PC-9 (cell line): ENCODE measurements around the gene DNM3. TPM values are rescaled to one million over a fixed set of nuclear protein-coding genes. Genes with fewer than 3 reads are reported as not detected.
A peak's percentile ranks its signal among the peaks of the same experiment; 100 is the strongest.

Experiments
- BruUV-seq: library from RNA; stranded (reverse); fragments of 400-500 nt; replicated peaks from 2 replicates; lab custom pipeline; 2021; lab: Mats Ljungman, UMichigan
- CTCF ChIA-PET: fragments of 300-600 bp; sonication (Branson Sonifier 250); formaldehyde crosslinking; loops from one replicate; lab custom pipeline; 2022; ENCODE audit warnings: antibody characterized with exemption; lab: Charles Lee
- POLR2A ChIA-PET: fragments of 300-600 bp; sonication (Branson Sonifier 250); formaldehyde crosslinking; loops from one replicate; lab custom pipeline; 2022; ENCODE audit warnings: antibody characterized with exemption; ENCODE audit not compliant: unreplicated experiment; lab: Charles Lee
- DNase-seq, 2 experiments: peaks; one replicate each; pipeline versions ENCODE4 v3.0.0 to v3.0.0-alpha.2; 2015 to 2022; ENCODE audit warnings: mixed read lengths in 1 of 2
- H2AFZ ChIP-seq: fragments of 200-600 bp; sonication (generic); 2 replicates; pipeline ENCODE4 v1.8.1; 2017; ENCODE audit warnings: antibody characterized with exemption
- H3F3A ChIP-seq: fragments of 200-600 bp; sonication (generic); 2 replicates; pipeline ENCODE4 v1.8.1; 2017; ENCODE audit warnings: antibody characterized with exemption, mild to moderate bottlenecking, low read depth; ENCODE audit not compliant: insufficient read depth
- H3K27ac ChIP-seq: fragments of 200-600 bp; sonication (generic); 2 replicates; pipeline ENCODE4 v1.6.1; 2016; ENCODE audit warnings: mixed run types
- H3K27me3 ChIP-seq: fragments of 200-600 bp; sonication (generic); 2 replicates; pipeline ENCODE4 v1.6.1; 2016; ENCODE audit warnings: low read depth, mixed run types; ENCODE audit not compliant: insufficient read depth
- H3K36me3 ChIP-seq: fragments of 200-600 bp; sonication (generic); 2 replicates; pipeline ENCODE4 v1.6.1; 2016; ENCODE audit warnings: low read depth, mixed run types
- H3K4me1 ChIP-seq: fragments of 200-600 bp; sonication (generic); replicated peaks from 2 replicates; pipeline ENCODE4 v1.6.1; 2016; ENCODE audit warnings: mixed run types; ENCODE audit not compliant: insufficient read depth
- H3K4me2 ChIP-seq: fragments of 200-600 bp; sonication (generic); 2 replicates; pipeline ENCODE4 v1.6.1; 2017; ENCODE audit warnings: mixed run types
- H3K4me3 ChIP-seq: fragments of 200-600 bp; sonication (generic); 2 replicates; pipeline ENCODE4 v1.6.1; 2016; ENCODE audit warnings: mixed run types
- H3K79me2 ChIP-seq: fragments of 200-600 bp; sonication (generic); 2 replicates; pipeline ENCODE4 v1.6.1; 2017; ENCODE audit warnings: low read depth, mixed run types
- H3K9me2 ChIP-seq: fragments of 200-600 bp; sonication (generic); 2 replicates; pipeline ENCODE4 v1.8.1; 2017; ENCODE audit warnings: mild to moderate bottlenecking; ENCODE audit not compliant: insufficient read depth
- H3K9me3 ChIP-seq: fragments of 200-600 bp; sonication (generic); 2 replicates; pipeline ENCODE4 v1.8.1; 2016; ENCODE audit warnings: low read depth; ENCODE audit not compliant: insufficient read depth
- H4K20me1 ChIP-seq: fragments of 200-600 bp; sonication (generic); 2 replicates; pipeline ENCODE4 v1.8.1; 2017; ENCODE audit not compliant: insufficient read depth
- EZH2 ChIP-seq: fragments of 200-600 bp; sonication (generic); IDR thresholded peaks from 2 replicates; pipeline ENCODE4 v1.8.0; 2017; ENCODE audit warnings: antibody characterized with exemption, low read depth
- intact Hi-C: fragments of 100-400 bp; cut with micrococcal nuclease; formaldehyde crosslinking; loops from one replicate; pipeline ENCODE4 v1.10.0; 2022; ENCODE audit not compliant: unreplicated experiment
- total RNA-seq: library from RNA; stranded (reverse); gene quantifications from 2 replicates; pipeline ENCODE4 v1.2.3, GENCODE V29; 2021
- TF ChIP-seq, protein P1 (sequence below): fragments of 200-600 bp; sonication (generic); conservative IDR thresholded peaks from 2 replicates; pipeline ENCODE4 v1.6.1; 2017; ENCODE audit warnings: mixed run types, antibody characterized with exemption, mild to moderate bottlenecking, moderate library complexity

DNM3 gene
- total RNA-seq, 1 experiment from 2014 or later: 1.7 TPM

- Histone ChIP-seq H2AFZ (no peak overlapping the region), H3K27ac (no peak overlapping the region), H3K9me3 (no peaks in the 10 kb centered on the region), H3K79me2 (no peaks in the 10 kb centered on the region), H3K4me1 (0 out of 2 replicates have a peak, but pooled peaks cover 7% of the 10 kb centered on the region), H3K4me2 (no peak overlapping the region), H3K9me2 (no peaks in the 10 kb centered on the region; the same call in 1 of the 2 replicates), H3F3A (no peaks in the 10 kb centered on the region), H4K20me1 (no peaks in the 10 kb centered on the region), H3K27me3 (no peaks in the 10 kb centered on the region), H3K36me3 (no peaks in the 10 kb centered on the region), H3K4me3 (no peak overlapping the region)
- DNase-seq: no peak
- ChIA-PET POLR2A (no interaction called here), CTCF (interaction anchor here (0.5 kb wide), 1 partner anchor 1025 kb away, joined by 10 read pairs; no protein-coding TSS in a partner anchor)
- BruUV-seq: no TSS peak
- intact Hi-C loops: loop anchor here (1.0 kb wide), 1 partner anchor 358 kb away; no protein-coding TSS in a partner anchor
- no peak for TF ChIP-seq EZH2
- TF ChIP-seq, protein P1, sequence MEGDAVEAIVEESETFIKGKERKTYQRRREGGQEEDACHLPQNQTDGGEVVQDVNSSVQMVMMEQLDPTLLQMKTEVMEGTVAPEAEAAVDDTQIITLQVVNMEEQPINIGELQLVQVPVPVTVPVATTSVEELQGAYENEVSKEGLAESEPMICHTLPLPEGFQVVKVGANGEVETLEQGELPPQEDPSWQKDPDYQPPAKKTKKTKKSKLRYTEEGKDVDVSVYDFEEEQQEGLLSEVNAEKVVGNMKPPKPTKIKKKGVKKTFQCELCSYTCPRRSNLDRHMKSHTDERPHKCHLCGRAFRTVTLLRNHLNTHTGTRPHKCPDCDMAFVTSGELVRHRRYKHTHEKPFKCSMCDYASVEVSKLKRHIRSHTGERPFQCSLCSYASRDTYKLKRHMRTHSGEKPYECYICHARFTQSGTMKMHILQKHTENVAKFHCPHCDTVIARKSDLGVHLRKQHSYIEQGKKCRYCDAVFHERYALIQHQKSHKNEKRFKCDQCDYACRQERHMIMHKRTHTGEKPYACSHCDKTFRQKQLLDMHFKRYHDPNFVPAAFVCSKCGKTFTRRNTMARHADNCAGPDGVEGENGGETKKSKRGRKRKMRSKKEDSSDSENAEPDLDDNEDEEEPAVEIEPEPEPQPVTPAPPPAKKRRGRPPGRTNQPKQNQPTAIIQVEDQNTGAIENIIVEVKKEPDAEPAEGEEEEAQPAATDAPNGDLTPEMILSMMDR: no peak
These were observed 199.8 kb downstream of the DNM3 start for GRCh38 chr1:172041102-172041501.

DNA sequence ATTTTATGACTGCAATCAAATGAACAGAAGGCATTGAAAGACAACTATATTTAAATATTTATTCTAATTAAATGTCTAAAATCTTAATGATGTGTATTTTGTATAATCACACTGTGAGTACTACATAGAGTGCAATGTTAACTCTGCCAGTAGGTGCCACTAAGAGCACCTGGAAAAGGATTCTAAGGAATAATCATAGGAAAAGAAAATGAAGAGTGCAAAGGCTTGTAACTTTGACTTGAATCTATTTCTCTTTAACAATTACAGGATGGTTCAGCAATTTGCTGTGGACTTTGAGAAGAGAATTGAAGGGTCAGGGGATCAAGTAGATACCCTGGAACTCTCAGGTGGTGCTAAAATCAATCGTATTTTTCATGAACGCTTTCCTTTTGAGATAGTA, 200.4 kb downstream of the DNM3 start:
- H2AFZ ChIP-seq: no peak overlapping the region
- no peaks in the 10 kb centered on the region for H3K36me3 ChIP-seq
- no peak overlapping the region for H3K4me3 ChIP-seq
- H3K27me3 ChIP-seq: no peaks in the 10 kb centered on the region
- H3K9me3 ChIP-seq: no peaks in the 10 kb centered on the region
- no TSS peak for BruUV-seq
- H4K20me1 ChIP-seq: no peaks in the 10 kb centered on the region
- H3K4me1 ChIP-seq: 0 out of 2 replicates have a peak, but pooled peaks cover 7% of the 10 kb centered on the region
- CTCF ChIA-PET: no interaction called here
- H3K9me2 ChIP-seq: peaks cover 2% of the 10 kb centered on the region; the same call in 1 of the 2 replicates
- intact Hi-C loops: loop anchor here (1.0 kb wide), 1 partner anchor 358 kb away; no protein-coding TSS in a partner anchor
- no peak for DNase-seq
- POLR2A ChIA-PET: no interaction called here
- no peaks in the 10 kb centered on the region for H3K79me2 ChIP-seq
- H3F3A ChIP-seq: no peaks in the 10 kb centered on the region
- no peak for TF ChIP-seq EZH2
- TF ChIP-seq, protein P1: peak; percentile 57
- H3K4me2 ChIP-seq: no peak overlapping the region
- no peak overlapping the region for H3K27ac ChIP-seq

- no peak for TF ChIP-seq EZH2
- TF ChIP-seq, protein P1: no peak
- ChIA-PET POLR2A (no interaction called here), CTCF (no interaction called here)
- H3K36me3 ChIP-seq: no peaks in the 10 kb centered on the region
- H3K9me3 ChIP-seq: no peaks in the 10 kb centered on the region
- H3K27ac ChIP-seq: no peak overlapping the region
- DNase-seq: no peak
- H2AFZ ChIP-seq: no peak overlapping the region
- peaks cover 4% of the 10 kb centered on the region; the same call in 1 of the 2 replicates for H3K9me2 ChIP-seq
- no peak overlapping the region for H3K4me3 ChIP-seq
- no peak overlapping the region for H3K4me2 ChIP-seq
- 0 out of 2 replicates have a peak, but pooled peaks cover 7% of the 10 kb centered on the region for H3K4me1 ChIP-seq
- H4K20me1 ChIP-seq: no peaks in the 10 kb centered on the region
- no peaks in the 10 kb centered on the region for H3K27me3 ChIP-seq
- H3F3A ChIP-seq: no peaks in the 10 kb centered on the region
- intact Hi-C loops: no loop called here
- no TSS peak for BruUV-seq
- no peaks in the 10 kb centered on the region for H3K79me2 ChIP-seq
These were observed 202.6 kb downstream of the DNM3 start for GRCh38 chr1:172043900-172044299.
